Measurements from ENCODE around the gene P2RY2.
"Not testable (repeated sequence)": the region's sequence is repeated elsewhere in the genome, so short reads cannot be mapped to it uniquely, and the experiment has no call there.

The P2RY2 gene

DNA sequence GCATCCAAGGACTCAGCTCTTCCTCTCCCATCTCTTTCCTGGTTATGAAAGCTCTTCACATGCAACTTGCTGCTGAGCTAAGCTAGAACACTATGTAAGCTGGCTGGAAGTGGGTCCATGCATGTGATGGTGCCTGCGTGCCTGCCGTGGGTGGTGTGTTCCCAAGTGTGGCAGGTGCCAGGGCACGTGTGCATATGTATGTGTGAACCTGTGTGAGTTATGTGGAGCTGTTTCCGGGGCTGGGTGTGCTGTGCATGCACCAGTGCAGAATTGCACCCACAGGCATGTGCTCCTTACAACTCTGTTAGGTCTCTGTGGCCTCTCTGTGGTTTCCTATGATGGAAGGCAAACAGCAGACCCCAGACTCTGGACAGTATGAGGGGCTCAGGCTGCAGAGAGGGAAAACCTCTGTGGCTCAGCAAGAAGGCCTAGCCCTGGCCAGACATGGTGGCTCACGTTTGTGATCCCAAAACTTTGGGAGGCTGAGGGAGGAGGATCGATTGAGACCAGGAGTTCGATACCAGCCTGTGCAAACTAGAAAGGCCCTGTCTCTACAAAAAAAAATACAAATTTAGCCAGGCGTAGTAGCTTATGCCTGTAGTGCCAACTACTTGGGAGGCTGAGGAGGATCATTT is 49.9 kb downstream of the P2RY2 start:
- no peak for DNase-seq (ENCODE audit: low read depth in 2 of 2)

DNA sequence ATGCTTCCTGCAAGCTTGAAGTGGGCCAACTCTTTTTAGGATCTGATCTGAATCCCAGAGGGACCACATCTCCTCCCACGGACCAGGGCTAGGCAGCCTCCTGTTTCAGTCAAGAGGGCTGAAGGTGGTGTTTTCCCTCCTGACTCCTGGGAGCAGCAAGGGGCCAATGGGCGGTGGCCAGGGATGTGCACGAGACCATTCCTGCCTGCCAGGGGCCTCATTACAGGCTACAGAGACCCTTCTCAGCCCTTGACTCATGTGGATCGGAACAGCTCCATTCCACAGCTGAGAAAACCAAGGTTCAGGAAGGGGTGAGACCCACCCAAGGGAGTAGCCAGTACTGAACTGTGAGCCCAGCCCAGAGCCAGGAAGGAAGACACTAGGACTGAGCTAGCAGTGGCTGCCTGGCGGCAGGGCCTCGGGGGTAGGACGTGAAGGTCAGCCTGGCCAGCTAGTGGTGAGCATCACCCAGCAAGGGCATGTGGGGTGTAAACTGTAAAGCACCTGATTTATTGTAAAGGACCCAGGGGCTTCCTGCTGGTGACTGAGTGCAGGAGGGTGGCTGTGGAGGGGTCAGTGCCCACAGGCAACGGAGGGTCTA is 50.7 kb downstream of the P2RY2 start:
- DNase-seq (ENCODE audit: low read depth in 2 of 2) = no peak

DNA sequence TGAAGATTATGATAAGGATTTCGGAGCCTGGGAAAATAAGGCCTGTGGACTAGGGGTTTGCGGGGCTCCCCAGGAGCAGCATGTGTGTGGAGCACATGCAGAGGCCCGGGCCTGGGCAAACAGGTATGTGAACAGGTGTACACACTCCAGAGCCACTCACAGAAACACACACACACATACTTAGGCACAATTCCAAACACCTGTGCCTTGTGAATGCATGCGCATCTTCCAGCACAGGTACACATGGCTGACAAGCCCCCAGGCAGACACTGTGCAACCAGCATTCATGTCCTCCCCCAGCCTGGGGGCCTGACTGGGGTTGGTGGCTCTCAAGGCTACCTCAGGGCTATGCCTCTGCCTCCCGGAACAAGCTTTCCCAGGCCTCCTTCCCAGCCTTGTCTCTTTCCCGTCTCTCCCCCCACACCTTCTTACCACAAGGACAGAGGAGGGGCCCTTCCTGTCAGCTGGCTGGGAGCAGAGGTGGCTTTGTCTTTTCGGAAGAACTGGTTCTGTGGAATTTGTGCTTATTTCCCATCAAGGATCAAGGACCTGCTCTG is 51.5 kb downstream of the P2RY2 start:
- no peak for DNase-seq (ENCODE audit: low read depth in 2 of 2)

DNA sequence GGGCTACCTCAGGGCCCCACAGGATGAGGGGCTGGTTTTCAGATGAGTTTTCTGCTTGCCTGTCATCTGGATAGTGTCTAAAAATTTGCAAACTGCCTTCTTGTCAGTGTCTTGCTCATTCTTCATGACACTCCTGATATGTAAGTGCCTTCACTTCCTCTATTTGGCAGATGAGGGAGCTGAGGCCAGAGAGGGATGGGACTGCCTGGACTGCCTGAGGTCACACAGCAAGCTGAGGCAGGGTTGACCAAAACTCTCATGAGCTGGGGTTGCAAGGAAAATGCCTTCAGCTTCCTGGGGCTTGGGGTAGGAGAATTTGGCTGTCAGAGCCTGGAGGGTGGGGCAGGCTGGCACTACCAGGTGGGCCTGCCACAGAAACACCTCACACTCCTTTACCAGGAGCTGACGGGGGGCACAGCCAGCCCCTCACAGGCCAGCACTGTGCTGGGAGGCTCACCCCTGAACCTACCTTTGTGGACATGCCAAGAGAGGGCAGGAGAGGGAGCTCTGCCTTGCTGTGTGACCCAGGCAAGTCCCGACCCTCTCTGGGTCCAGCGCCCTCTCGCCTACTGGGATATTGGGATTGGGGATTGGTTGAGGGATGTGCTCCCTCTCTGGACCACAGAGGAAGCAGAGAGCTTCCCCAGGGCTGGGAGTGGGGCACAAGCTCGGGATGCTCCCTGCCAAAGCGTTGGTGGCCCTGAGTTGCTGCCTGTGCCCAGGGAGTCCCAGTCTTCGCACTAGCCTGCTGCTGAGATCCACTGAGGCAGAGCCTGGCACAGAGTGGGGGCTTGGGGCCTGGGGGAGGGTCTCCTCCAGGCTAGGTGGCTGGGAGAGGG is 52.2 kb downstream of the P2RY2 start:
- no peak for DNase-seq (ENCODE audit: low read depth in 2 of 2)

DNA sequence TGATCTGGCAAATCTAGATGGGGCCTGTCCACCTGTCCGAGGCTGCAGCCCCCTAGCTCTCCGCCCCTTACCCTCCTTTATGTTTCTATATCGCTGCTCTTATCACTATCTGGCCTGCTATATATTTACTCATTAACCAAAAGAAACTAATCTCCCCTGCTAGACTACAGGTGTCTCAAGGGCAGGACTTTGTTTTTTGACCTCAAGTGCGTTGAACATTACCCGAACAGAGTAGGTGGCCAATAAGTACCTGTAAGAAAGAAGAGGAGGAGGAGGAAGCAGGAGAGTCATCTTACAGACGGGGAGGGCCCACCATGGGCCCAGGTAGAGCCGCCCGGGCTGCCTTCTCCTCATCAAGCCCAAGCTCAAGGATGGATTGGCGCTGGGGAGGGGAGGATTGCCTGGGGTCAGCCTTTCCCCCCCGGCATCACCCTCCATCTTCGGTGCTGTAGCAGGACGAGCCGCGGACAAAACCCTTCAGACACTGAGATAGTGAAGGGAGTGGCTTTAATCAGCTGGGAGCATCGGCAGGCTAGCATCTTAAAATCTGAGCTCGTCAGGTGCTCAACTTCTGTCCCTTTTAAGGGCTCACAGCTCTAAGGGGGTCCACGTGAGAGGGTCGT is 52.9 kb downstream of the P2RY2 start:
- DNase-seq (ENCODE audit: low read depth in 2 of 2) = no peak

DNA sequence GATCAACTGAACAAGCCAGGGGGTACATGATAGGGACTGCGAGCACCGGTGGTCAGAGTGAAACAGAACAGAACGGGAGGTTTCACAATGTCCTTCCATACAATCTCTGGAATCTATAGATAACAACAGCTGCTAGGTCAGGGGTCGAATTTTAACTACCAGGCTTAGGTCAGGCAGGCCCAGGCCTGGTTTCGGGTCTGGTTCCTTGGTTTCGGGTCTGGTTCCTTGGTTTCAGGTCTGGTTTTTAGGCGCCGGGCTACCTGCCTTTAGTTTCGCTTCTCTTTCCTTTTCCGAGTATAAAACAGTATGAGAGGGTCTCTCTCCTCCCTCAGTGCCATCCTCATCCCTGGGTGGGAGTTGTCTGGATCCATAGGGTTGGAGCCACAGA is 53.4 kb downstream of the P2RY2 start:
- DNase-seq (ENCODE audit: low read depth in 2 of 2) = not testable (repeated sequence)

DNA sequence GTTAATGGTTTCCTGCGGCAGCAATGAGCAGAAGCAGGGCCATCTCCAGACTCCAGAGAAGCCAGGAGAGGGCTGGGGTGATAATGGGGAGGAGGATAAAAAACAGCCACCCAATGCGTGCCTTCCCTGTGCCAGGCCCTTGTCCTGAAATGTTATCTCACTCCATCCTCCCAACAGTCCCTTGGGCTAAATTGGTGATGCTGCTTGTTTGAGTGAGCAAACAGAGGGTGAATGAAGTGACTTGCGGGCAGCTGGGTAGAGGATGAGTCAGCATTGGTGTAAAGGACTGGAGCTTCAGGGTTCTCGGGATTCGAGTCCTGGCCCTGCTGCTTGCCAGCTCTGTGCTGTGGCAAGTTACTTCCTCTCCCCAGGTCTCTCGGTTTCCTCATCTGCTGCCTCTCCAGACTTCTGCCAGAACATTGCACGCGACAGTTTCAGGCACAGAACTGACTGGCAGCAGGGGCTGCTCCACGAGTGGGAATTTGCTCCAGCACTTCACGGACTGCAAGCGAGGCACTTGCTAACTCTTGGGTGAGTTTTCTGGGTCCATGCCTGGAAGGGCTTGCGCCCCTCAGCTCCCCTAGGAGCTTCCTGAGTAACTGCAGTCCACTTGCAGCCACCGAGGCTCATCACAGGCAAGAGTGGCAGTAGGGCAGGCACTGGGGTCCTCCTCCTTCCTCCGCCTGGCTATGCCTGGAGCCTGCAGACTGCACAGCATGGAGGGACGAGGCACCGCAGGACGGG is 54.0 kb downstream of the P2RY2 start, which contains the start of gene P2RY6:
Gene P2RY6, plus strand, starts transcription at position 403 of the 744 bp plus-strand sequence. CDS start 24,181 bp downstream, outside the sequence.
- DNase-seq (ENCODE audit: low read depth in 2 of 2) = no peak

DNA sequence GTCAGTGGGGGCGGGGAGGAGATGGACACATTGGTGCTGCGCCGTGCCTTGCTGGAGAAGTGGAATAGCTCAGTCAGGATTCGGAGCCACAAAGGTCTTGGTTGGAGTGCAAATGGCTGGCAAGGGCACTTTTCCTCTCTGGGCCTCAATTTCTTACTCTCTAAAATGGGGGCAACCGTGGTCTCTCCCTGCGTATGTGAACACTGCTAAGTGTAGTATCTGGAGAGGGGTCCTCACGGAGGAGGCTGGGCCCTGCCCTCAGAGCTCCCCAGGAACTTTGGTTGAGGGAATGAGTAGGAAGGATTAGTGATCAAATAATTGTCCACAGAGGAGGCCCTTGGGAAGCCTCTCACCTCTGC is 54.6 kb downstream of the P2RY2 start:
- DNase-seq (ENCODE audit: low read depth in 2 of 2) = no peak

DNA sequence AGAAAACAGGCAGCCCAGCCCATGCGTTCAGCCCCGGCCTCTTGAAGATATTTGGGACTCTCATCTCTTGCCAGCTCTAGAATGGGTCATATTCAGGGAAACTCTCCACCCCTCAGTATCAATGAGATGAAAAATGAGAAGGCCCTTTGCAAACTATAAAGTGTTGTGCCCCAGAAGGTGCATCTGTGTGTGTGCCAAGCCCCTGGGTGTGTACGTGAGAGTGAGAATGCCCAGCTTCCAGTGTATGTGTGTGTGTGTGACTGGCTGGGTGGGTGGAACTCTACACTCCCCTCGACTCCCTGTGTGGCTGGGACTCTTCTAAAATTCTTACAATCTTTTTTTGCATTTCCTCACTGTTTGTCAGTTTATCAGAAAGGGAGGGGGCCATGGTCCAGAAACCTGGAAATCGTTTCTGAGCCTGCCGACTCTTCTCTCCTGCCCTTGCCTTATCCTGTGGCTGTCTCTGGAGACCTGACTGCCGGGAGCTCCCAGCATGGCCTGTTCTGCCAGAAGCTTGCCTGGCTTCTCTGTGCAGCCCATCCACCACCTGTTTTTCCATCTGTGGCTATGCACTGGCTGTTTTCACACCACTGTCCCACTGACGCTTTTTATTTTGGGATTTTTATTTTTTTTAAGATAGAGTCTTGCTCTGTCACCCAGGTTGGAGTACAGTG is 55.3 kb downstream of the P2RY2 start:
- DNase-seq (ENCODE audit: low read depth in 2 of 2) = no peak

DNA sequence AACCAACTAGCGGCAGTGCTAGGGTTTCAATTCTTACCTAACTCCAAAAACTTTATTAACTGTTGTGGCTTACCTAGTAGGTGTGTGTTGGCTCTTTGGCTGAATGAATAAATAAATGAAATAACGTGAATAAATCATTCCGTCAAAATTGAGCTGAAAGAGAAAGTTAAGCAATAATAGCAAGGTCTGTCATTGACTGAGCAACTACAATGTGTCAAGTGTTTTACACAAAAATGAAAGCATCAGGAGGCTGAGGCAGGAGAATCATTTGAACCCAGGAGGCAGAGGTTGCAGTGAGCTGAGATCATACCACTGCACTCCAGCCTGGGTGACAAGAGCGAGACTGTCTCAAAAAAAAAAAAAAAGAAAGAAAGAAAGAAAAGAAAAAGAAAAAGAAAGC is 56.1 kb downstream of the P2RY2 start:
- not testable (repeated sequence) for DNase-seq (ENCODE audit: low read depth in 2 of 2)

DNA sequence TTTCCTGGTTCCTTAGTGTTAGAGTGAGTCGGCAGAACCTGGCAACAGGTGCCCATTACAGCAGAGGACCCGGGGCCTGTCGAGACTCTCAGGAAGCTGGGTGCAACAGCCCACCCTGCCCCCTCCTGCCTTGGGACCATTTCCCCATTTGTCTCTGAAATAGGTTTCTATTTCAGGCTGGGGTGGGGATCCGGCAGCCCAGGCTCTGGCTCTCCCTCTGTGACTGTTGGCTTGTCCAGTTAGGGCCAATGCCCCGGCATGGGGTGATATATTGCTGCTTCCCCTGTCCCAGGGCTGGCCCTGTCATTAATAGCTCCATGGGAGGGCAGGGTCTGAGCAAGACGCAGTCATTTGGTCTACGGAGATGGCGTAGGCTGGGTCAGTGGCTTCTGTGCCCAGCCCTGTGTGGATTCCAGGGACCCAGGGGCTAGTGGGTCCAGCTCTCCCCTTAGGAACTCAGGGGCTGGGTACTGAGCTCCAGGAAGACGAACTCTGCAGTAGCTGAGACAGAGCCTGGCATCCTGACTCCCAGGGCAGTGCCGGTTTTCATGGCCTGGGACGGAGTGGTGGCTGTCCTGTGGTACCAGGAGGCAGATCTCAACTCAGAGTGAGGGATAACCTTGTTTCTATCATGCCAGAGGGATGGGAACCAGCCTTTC is 56.8 kb downstream of the P2RY2 start:
- no peak for DNase-seq (ENCODE audit: low read depth in 2 of 2)

DNA sequence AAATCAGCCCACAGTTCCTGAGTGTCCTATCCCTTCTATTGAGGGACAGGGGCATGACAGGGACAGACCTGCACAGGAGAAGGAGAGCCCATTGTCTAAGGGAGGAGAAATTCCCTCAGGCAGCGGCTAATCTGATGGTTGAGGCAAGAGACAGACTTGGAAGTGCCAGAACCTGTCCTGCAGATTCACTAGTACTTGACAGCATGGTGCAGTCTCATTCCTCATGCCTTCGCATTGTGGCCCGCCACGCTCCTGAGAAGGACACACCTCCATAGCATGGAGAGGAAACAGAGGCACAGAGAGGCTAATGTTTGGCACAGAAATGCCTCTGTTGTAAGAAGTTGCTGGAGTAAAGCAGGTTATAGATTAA is 57.3 kb downstream of the P2RY2 start:
- DNase-seq (ENCODE audit: low read depth in 2 of 2) = no peak

DNA sequence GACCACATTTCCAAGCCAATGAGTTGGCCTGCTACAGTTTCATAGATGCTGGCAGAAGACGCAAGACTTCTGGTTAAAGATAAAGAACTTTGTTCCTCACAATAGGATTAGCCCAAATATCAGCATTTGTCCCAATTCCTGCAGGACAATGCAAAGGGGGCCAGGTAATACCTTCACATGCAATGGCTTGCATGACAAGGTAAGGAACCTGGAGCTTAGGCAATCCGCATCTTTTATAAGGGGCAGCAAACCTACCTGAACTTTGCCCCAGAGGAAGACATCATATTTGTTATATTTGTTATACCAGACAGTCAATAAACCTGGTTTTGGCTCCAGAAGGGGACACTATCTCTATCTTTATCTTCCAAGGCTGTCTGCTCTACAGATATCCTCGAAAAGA is 59.4 kb downstream of the P2RY2 start:
- no peak for DNase-seq (ENCODE audit: low read depth in 2 of 2)

DNA sequence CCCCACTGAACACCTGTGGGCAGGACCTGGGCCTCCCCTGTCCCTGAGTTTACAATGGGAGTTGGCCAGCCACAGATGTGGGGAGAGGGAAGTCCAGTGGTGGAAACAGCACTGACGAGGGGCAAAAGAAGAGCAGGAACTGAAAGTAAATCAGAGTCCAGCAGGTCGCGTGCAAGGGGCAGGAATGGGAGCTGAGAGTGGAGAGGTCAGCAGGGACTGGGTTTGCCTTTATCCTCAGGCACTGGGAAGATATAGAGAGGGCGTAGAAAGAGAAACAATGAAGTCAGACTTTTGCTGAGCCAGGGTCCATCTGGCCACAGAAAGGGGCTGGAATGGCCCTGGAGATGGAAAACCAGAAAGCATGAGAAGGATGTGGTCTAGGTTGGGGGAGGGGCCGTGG is 62.5 kb downstream of the P2RY2 start:
- DNase-seq (ENCODE audit: low read depth in 2 of 2) = no peak

DNA sequence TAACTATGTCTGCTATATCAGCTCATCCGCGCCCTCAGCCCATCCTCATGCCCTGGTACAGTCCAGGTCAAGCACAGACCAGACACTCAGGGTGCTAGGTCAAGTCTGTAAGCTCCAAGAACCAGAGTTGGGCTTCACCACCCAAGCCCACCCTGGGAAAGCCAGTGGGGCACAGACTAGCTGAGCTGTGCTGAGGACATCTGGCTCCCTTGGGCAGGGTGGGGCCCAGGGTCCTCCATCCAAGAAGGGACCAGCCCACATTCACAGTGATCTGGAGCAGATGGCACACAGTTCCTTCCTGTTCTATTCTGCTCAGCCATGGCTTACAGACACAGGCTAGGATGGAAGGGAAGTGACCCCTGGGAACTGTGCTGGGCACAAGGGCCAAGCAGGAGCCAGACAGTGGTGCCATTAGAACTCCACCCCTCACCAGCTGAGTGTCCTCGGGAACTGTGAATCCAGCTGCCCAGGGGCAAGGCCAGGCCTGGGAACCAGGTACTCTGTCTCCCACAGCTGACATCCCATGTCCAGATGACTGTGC is 63.2 kb downstream of the P2RY2 start:
- DNase-seq (ENCODE audit: low read depth in 2 of 2) = no peak

DNA sequence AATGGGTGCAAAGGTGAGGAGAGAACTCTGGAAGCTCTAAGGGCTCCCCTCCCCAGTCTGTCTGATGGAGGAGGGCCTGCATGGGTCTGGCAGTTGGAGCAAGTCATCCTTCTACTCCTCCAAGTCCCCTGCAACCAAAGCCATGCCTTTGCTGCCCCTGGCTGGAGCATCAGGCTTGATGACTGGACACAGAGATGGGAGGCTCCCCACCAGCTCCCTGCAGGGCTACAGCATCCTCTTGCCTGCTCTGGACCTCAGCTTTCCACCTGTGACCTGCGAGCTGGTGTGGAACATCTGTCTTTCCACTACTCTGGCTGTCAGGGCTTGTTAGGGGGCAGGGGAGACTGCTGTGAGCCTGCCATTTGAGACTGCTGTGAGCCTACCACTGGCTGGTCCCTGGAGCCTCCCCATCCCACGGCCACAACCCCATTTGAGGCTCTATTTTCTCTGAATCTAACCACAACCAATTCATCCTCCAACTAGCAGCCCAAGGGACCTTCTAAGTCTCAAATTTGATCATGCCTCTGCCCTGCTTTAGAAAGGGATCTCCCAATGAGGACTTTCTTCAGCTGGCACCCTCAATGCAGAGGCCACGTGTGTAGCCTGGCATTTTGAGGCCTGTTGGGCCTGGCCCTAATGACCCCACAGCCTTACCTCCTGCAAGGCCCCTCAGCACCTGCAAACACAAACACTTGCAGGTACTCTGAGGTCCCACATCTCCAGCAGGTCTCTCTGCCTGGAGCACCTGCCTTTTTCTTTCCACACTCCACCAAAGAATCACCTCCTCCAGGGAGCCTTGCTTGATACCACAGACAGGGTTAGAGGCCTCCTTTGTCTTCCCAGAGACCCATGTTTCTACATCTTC is 63.9 kb downstream of the P2RY2 start:
- no peak for DNase-seq (ENCODE audit: low read depth in 2 of 2)

DNA sequence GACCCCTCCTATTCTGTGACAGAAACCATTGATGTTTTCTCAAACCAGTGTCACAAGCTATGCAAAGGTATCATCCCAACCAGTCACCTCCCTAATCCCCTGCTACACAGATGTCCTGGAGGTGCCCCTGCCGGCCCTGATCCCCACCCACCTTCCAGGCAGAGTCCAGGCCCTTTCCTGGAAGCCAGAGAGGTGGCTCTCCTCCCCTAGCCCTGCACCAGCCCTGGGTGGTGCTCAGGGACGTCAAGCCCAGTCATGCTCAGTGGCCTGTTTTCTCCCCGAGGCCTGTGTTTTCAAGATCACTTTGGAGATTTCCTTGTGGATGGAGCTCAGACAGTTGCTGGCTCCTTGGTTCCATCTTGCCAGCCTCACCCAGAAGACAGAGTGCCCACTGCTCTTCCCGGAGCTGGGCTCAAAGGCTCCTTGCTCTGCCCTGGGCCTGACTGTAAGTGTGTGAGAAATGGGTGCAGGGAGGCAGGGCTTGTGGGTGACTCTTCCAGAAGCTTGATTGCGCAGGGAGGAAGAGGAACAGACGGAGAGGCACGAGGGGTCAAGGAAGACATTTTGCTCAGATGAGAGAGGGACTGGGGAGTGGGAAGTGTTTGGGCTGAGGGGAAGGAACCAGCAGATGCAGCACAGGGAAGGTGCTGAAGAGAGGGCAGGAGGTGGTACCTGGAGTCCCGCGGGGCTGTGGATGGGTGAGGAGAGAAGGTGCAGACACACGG is 65.4 kb downstream of the P2RY2 start:
- no peak for DNase-seq (ENCODE audit: low read depth in 2 of 2)

DNA sequence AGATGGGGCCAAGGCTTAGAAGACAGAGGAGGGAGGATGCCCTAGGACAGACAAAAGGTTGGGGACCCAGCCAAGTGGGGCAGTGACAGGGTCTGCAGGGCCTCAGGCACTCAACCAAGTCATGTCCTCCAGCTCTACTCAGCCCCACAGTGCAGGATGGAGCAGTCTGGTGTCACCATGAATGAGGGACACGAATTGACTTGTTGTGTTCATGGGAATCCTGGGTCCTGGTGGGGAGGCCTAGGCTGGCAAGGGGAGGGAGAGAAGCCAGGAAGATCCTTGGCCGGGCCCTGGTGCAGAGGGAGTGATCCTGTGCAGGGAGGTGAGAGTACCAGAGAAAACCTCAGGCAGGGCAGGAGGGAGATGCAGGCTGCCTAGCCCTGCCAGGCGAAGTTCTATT is 66.0 kb downstream of the P2RY2 start:
- DNase-seq (ENCODE audit: low read depth in 2 of 2) = no peak

DNA sequence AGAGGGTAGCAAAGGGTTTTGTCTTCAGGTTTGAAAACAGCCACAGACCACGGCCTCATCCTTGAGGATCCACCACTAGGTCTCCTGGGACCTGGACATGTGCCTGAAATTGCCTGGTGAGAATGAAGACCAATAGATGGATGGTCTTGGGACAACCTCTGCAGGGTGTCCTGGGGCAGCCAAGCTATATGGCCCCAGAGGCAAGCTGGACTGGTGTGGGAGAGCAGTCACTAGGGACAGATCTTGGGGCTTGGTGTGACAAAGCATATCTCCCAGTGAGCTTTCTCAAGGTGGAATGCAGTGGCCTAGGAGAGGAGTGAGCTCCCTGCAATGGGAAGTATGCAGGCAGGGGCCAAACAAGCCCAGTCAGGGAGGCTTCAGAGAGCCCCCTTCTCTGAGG is 67.6 kb downstream of the P2RY2 start:
- DNase-seq (ENCODE audit: low read depth in 2 of 2) = no peak
